Tibial nerve (tissue), 4 donors: ENCODE measurements around the gene VLDLR. TPM values are rescaled to one million over a fixed set of nuclear protein-coding genes. Genes with fewer than 3 reads are reported as not detected.
"Not testable (repeated sequence)": the region's sequence is repeated elsewhere in the genome, so short reads cannot be mapped to it uniquely, and the experiment has no call there.

ENCODE experiments used
- DNase-seq, 2 donors: peaks; one replicate each; pipeline ENCODE4 v3.0.0-alpha.2; 2019; ENCODE audit warnings: low spot score in 2 of 2
- H3K27ac ChIP-seq, 4 donors: fragments of 200-600 bp; sonication (generic) in 3 of 4; one replicate each; pipeline ENCODE4 v1.5.1; 2017 to 2019; ENCODE audit warnings: mild to moderate bottlenecking in 1 of 4
- H3K27me3 ChIP-seq, 2 donors: fragments of 200-600 bp; sonication (generic) in 1 of 2; one replicate each; pipeline versions ENCODE4 v1.5.1 to v1.6.0; 2017 to 2019
- H3K36me3 ChIP-seq, 3 donors: fragments of 200-600 bp; sonication (generic); one replicate each; pipeline ENCODE4 v1.5.1; 2018 to 2019
- H3K4me1 ChIP-seq, 4 donors: fragments of 200-600 bp; sonication (generic) in 3 of 4; one replicate each; pipeline ENCODE4 v1.5.1; 2017 to 2019
- H3K4me3 ChIP-seq, 4 donors: fragments of 200-600 bp; sonication (generic) in 3 of 4; one replicate each; pipeline ENCODE4 v1.5.1; 2017 to 2019; ENCODE audit warnings: mild to moderate bottlenecking in 1 of 4, moderate library complexity in 1 of 4
- H3K9me3 ChIP-seq, 4 donors: fragments of 200-600 bp; sonication (generic) in 3 of 4; one replicate each; pipeline ENCODE4 v1.5.1; 2017 to 2019
- CTCF ChIP-seq, 5 experiments: fragments of 200-600 bp in 3 of 5; fragments of 450-650 bp in 2 of 5; sonication (generic) in 3 of 5; IDR thresholded peaks; one replicate each; pipeline ENCODE4 v1.5.1; 2016 to 2019; ENCODE audit warnings: antibody characterized with exemption in 5 of 5, mild to moderate bottlenecking in 3 of 5, moderate library complexity in 2 of 5
- EP300 ChIP-seq, 2 donors: sonication (generic); formaldehyde crosslinking; IDR thresholded peaks; one replicate each; pipeline ENCODE4 v1.6.1; 2017; ENCODE audit warnings: antibody characterized with exemption in 2 of 2, mild to moderate bottlenecking in 1 of 2
- POLR2A ChIP-seq, 2 donors: fragments of 450-650 bp; IDR thresholded peaks; one replicate each; pipeline ENCODE4 v1.6.1; 2017; ENCODE audit warnings: antibody characterized with exemption in 2 of 2, mild to moderate bottlenecking in 2 of 2, moderate library complexity in 2 of 2
- WGBS, 2 donors: methylation state at CpG; one replicate each; pipeline ENCODE4 v1.1.5; 2018; 5-methylcytosine and 5-hydroxymethylcytosine counted together
- total RNA-seq, 4 donors: library from RNA; depleted of rRNA; stranded (reverse); fragments of >200 nt; gene quantifications; one replicate each; pipeline ENCODE4 v1.1.0, GENCODE V29; 2016

VLDLR gene
- total RNA-seq, 4 donors from 2014 or later = 9.0 to 14.0 (median 11.1) TPM

GRCh38 chr9:2704504-2704903, 82.9 kb downstream of the VLDLR start:
- no peaks in the 10 kb centered on the region for H3K36me3 ChIP-seq
- DNase-seq = no peak
- no peak overlapping the region for H3K4me3 ChIP-seq
- no peaks in the 10 kb centered on the region for H3K27me3 ChIP-seq
- no peak overlapping the region for H3K27ac ChIP-seq
- H3K4me1 ChIP-seq = no peaks in the 10 kb centered on the region
- H3K9me3 ChIP-seq = no peaks in the 10 kb centered on the region
- TF ChIP-seq POLR2A (IDR thresholded peaks at IDR 0.05) = no peak
- TF ChIP-seq CTCF (IDR thresholded peaks at IDR 0.05) = no peak
- no peak for TF ChIP-seq EP300 (IDR thresholded peaks at IDR 0.05)

DNA sequence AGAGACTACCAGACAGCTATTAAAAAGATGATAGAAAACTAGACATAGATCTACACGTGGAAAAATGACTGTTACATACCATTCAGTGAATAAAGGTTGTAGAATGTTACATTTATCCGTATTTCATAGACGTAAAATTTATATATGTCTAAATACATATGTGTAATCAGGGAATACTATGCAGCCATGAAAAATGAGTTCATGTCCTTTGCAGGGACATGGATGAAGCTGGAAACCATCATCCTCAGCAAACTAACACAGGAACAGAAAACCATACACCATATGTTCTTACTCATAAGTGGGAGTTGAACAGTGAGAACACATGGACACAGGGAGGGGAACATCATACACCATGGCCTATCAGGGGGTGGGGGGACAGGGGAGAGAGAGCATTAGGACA, 85.7 kb downstream of the VLDLR start:
- not testable (repeated sequence) for H3K9me3 ChIP-seq, H3K4me3 ChIP-seq, H3K27me3 ChIP-seq, DNase-seq, H3K36me3 ChIP-seq, H3K4me1 ChIP-seq, H3K27ac ChIP-seq
- WGBS, 2 donors = 95 to 97% methylated on average over 3 of the region's 3 CpGs

Other genes with a start within 250 kb of the VLDLR start
- gene KCNV2, start 95.7 kb downstream of the VLDLR start, total RNA-seq = not detected
- 10 to 100 TPM; 32.9 to 50.4 (median 42.8) TPM for gene PUM3, start 222.3 kb downstream of the VLDLR start, total RNA-seq